ENCODE data around the gene CYP19A1.

Gene CYP19A1

DNA sequence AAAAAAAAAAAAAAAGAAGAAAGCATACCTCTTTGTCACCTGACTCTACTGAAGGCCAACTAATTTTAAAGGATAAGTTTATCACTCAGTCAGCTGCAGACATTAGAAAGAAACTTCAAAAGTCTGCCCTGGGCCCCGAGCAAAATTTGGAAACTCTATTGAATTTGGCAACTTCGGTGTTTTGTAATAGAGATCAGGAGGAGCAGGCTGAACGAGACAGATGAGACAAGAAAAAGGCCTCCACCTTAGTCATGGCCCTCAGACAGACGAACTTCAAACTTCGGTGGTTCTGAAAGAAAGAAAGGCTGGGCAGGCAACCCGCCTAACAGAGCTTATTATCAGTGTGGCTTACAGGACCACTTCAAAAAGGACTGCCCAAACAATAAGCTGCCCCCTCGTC lies 21.6 kb upstream of the CYP19A1 start:
- DNase-seq (ENCODE audit: low read depth in 2 of 2) = no peak

DNA sequence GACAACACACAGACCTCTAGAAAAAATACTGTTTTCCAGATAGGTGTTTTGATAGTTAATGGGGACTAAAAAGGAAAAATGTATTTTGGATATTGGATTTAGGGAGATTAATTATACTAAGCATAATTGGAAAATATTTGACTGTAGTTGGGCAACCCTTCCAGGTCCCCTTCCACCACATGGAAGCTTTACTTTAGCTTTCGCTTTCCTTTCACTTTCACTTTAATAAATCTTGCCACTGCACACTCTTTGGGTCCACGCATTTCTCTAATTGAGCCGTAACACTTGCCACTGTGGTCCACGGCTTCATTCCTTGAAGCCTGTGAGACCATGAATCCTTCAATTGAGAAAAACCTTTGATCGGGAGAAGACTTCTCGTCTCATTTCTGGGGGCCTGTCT lies 18.6 kb upstream of the CYP19A1 start:
- no peak for DNase-seq (ENCODE audit: low read depth in 2 of 2)

DNA sequence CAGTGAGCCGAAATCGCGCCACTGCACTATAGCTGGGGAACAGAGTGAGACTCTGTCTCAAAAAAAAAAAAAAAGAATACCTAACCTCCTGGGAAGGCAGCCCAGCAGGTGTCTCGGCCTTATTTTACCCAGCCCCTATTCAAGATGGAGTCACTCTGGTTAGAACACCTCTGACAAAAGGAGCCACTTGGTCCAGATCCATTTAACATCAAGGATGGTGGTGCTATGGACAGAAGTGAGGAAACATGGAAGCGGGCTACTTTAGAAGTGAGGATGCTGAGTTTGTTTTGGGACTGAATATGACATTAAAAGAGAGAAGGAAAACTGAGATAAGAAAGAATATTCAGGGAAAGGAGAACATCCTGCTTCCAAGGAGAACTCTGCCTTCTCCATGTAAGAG lies 17.8 kb upstream of the CYP19A1 start:
- no peak for DNase-seq (ENCODE audit: low read depth in 2 of 2)

DNA sequence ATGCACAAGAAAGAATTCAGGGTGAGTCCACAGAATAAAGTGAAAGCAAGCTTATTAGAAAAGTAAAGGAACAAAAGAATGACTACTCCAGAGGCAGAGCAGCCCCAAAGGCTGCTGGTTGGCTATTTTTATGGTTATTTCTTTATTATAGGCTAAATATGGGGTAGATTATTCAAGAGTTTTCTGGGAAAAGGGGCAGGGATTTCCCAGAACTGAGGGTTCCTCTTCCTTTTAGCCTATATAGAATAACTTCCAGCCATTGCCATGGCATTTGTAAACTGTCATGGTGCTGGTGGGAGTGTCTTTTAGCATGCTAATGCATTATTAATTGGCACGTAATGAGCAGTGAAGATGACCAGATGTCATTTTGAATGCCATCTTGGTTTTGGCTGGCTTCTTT lies 16.7 kb upstream of the CYP19A1 start:
- DNase-seq (ENCODE audit: low read depth in 2 of 2) = no peak

DNA sequence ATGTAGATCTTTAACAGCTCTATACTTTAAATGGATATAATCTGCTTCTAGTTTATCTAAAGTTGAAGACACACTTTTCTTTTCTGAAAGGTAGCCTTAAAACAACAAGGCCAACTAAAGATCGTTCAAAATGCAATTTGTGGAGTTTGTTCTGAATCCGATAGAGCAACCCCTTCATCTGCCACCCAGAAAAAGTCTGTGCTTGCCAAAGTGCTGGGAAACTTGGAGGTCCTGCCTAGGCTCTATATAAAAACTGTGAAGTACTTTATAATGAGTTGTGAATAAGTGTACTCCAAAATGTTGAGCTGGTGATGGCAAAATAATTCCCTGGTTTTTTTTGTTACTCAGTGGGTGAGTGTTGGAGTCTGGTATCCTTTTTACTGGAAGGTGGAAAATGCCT lies 15.6 kb upstream of the CYP19A1 start:
- DNase-seq (ENCODE audit: low read depth in 2 of 2) = no peak

DNA sequence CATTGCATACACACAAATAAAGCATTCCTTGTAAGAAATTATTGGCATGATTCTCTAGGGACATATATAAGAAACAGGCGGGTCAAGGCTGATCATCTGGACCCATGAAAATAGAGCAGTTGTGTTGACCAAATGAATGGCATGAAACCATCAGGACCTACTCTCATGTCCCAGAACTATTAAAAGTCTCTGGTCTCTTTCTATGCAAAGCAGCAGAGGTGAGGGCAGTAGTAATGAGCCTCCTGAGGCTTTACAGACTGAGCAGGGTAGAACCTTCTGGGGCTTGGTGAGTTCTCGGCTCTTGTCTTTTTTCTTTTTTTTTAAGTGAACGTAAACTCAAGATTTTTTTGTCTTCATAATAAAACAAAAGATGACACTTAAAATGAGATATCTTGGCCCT lies 12.3 kb upstream of the CYP19A1 start:
- DNase-seq (ENCODE audit: low read depth in 2 of 2) = no peak

DNA sequence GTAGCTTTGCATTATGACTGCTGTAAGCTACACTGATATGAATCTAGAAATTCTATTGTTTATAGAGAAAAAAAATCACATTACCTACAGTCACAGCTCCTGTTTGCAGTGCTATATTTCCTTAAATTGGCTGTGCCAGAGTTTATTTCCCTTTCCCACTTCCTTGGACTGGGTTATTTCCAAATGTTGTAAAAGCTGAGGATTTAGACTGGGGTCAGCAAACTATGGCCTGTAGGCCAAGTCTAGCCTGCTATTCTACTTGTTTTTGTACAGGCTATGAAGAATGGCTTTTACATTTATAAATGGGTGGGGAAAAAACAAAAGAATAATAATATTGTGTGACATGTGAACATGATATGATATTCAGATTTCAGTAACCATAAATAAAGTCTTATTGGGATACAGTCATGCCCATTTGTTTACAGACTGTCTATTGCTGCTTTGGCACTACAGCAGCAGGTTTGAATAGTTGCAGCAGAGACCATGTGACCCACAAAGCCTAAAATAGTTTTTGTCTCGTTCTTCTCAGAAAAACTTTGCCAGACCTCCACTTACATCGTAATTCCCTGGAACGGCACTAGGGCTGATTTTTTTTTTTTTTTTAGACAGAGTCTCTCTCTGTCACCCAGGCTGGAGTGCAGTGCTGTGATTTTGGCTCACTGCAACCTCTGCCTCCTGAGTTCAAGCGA lies 10.9 kb upstream of the CYP19A1 start:
- no peak for DNase-seq (ENCODE audit: low read depth in 2 of 2)

DNA sequence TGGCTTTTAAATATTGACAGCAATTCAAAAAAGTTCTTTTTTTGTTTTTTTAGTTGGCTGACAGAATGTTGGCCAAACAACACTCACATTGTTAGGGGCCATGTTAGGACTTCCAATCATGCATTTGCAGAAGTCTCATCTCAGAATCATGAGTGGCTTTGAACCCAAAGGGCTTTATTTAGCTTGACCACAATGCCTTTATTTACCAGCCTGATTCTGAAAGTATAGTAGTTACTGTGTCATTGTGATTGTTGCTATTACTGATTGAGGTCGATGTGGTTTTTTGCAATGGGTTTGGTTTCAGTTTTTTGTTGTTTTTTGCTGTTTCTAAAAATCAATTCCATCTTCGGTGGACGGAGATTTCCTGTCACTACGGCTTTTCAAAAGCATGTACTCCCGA lies 10.3 kb upstream of the CYP19A1 start:
- DNase-seq (ENCODE audit: low read depth in 2 of 2) = no peak

DNA sequence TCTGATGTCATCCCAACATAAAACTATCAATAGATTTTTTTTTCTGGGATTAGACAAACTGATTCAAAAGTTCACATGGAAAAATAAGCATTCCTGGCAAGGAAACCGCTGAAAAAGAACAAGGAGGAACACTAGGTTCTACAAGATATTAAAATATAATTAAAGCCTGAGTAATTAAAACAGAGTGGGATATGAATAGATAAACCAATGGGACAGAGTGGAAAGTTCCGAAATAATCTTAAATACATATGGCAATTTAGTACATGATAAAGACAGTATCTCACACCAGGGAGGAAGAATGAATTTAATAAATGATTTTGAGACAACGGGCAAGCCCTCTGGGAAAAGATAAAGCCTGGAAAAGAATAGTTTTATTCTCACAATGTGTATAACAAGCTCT lies 7.7 kb upstream of the CYP19A1 start:
- no peak for DNase-seq (ENCODE audit: low read depth in 2 of 2)

DNA sequence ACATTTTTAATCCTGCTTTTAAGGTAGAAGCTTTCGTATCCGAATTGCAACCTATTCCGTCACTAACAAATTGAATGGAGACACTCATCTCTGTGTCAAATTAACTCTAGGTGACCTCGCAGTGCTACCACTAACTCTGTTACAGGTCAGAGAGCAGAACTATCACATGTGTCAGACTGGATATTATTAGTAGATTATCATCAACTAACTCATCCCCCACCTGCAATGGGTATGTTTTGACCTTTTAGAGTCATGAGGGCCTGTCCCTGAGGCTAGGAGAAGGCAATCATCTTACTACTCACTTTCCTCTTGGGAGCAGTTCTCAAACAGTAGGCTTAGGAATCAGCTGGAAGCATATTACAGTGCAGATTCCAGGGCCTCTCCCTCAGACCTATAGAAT lies 5.1 kb upstream of the CYP19A1 start:
- DNase-seq (ENCODE audit: low read depth in 2 of 2) = no peak

DNA sequence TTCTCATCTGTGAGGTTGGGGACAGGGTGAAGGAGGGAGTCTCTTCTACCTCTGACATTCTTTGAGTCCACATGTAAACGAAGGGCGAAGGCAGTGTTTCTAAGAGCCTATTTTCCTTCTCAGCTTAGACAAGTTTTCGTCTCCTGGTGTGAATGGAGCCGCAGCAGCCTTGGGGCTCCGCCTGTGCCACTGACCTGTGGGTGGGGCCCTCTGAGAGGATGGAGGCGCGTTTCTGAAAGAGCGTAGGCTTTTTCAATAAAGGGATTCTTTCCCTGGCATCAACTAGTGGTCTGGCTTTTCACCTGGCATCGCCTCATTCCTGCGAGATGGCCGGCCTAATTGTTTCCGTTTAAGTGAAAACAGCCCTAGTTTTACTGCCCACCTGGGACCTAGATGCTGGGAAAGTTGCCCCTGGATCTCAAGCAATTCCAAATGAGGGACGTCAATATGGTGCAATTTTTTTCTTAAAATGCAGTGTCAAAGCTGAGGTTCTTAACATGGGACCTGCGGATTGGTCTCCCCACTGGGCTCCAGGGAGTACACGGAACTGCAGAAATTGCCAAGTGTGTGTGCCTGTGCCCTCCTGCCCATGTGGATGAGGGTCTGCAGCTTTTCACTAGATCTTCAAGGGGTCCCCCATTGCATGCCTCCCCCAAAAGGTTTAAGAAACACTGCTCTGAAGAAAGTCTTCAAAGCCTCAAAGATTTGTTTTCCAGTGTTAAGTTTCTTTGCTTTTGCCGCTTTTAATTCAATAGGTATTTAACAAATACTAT lies 4.0 kb upstream of the CYP19A1 start:
- DNase-seq (ENCODE audit: low read depth in 2 of 2) = no peak

DNA sequence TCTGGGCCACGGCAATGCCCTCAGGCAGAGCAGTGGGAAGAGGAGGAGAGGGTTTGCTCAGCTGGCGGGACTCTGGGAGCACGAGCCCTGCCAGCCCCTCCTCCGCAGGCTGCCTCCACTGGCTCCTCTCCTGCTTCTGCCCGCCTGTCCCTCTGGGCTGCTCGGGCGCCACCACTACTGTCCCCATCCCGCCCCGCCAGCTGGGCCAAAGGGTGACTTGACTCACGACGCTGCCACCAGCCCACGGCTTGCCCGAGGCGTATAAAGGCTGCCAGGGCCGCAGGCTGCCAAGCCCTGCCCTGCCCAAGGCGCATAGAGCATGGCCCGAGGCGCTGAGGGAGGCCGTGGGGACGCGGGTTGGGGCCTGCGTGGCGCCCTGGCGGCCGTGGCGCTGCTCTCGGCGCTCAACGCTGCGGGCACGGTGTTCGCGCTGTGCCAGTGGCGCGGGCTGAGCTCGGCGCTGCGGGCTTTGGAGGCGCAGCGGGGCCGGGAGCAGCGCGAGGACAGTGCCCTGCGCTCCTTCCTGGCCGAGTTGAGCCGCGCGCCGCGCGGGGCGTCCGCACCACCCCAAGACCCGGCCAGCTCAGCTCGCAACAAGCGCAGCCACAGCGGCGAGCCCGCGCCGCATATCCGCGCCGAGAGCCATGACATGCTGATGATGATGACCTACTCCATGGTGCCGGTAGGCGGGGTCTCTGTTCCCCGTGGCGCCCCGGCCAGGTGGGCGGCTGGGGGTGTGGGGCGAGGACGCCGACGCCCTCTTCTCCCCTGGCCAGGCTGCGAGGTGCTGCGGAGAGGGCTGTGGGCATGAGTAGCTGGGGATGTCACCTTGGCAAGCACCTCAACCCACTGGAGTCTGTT lies 3.2 kb upstream of the CYP19A1 start, which contains the start of gene GLDN:
GLDN (plus strand) TSS at position 290 of the 861 bp plus-strand sequence; CDS start at position 320, 30 bp downstream.
- no peak for DNase-seq (ENCODE audit: low read depth in 2 of 2)

DNA sequence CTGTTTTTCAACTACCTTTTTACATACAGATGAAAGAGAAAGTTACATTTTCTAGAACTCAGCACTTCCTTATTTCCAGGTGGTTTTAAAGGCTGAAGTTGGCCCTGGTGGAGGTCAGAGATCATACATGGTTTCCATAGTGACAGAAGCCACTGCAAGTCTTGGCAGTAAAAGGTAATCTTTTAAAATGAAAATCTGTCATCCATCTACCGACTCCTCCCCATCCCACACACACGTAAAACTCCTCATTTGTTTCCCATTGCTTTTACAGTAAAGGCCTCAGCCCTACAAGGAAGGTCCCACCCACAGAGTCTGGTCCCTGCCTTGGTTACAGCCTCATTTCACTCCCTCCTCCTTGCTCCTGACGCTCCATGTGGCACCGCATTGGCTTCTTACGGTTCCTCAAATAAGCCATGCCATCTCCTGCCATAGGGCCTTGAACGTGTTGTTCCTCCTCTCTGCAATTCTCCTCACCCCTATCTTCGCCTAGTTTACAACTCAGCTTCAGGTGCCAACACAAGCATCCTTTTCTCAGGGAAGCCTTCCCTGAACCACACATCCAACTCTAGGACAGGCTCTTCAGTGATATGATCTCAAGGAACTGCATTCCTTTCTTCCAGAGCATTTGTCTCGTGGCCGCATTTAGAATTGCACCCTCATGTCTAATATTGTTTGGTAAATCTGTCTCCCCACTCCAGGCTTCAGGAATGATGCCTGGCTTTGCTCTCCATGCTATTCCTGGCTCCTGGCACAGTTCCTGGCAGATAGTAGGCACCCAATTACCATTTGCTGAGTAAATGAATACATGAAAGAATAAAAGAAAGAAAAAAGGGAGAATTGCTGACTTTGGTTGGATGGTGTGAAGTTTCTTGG lies 2.6 kb downstream of the CYP19A1 start:
- no peak for DNase-seq (ENCODE audit: low read depth in 2 of 2)

DNA sequence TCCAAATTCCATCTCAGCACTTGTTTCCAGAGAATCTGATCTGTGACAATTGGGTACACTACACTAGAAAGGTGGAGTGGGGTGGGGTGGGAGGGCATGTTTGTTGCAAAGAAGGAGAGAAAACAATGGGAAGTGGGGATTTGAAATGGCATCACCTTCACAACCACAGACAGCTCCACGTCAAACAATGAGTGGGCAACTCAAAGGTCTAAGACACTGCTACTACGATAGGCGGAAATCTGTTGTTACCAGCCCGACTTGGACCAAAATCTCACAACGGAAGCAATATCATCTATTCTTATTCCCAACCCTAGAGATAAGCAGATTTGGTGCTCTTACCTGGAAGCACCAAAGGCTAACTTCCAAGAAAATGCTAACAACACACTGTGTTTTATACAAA lies 3.3 kb downstream of the CYP19A1 start:
- DNase-seq (ENCODE audit: low read depth in 2 of 2) = no peak

DNA sequence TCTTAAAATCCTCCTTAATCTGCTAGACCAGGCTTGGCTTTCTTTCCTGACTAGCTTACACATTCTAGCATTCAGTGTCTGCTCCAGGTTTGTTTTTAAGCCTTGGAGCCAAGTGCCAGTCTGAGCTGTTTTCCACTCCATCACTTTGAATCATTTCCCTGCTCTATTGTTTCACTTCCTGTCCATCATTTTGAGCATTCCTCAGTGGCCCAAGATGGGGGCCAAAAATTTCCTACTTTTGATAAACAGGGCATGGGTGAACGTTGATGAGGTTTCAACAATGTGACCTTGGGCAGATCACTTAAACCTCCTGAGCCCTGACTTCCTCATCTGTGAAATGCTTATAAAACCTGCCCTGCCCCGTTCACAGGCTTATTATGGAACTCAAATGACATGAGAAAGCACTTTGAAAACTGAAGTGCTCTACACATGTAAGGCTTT lies 4.4 kb downstream of the CYP19A1 start:
- no peak for DNase-seq (ENCODE audit: low read depth in 2 of 2)

DNA sequence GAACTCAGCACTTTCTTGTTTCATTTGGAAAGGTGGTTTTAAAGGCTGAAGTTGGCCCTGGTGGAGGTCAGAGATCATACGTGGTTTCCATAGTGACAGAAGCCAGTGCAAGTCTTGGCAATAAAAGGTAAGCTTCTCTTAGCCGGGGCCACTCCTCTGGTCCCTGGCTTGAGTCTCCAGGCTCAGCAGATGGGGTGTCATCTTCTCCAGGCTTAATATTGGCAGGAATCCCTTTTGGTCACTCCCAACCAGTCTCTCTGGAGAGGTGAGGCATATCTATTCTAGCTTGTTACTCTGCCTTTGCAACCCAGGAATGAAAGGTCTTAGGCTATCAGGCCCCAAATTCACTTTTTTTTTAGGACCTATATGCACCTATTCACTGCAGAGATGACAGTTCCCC lies 4.8 kb downstream of the CYP19A1 start:
- DNase-seq (ENCODE audit: low read depth in 2 of 2) = no peak

DNA sequence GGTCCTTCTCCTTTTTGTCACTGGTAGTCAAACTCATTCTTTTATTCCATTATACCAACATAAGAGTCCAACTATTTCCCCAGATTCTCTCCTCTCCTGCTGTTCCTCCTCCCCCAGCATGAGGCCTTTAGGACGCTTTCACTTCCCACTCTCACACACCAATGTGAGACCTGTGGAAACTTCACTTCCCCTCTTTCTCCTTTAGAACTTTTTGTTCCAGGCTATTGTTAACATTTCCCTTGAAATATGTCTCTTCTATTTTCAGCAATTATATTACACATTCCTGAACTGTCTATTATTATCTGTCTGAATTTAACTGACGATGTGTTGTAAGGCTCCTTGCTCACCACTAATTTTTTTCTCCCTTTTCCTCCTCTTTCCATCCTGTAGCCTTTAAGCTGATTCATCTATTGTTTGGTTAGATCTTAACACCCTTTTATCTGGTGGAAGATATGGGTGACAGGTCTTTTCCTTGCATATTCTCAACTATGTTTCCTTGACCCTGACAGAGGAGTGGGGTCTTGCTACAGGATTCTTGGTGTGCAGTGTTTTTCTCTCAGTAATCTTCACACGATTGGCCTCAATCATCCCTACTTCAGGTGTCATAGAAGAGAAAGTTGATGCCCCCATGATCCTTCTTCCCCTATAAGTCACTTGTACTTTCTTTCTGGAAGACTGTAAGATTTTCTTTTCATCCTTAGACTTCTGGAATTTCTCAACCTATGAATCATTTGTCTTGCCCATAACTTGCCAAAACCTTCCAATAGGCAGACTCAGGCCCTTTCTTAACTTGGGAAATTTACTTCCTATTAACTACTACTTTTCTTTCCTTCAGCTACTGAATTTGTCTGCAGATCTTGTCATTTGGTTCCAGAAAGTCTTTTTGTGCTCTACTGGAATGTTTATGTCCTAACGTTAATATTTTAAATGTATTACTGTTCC lies 5.9 kb downstream of the CYP19A1 start:
- no peak for DNase-seq (ENCODE audit: low read depth in 2 of 2)

DNA sequence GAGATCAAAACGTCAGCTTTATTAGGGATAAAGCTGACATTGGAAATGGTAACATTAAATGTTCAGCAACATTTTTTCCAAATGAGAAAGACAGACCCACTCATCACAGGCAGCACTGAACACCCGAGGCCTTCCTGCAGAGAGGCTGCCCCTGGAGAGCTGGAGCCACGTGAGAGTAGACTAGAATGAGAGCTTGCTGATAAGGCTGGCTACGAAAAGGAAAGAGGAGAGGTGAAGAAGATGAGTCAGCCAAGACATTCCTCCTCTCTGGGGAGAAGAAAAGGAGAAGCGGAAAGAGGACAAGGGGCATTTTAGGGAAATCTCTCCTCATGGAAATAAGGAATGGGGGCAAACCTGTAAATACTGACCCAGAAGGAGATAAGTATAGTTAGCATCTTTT lies 7.3 kb downstream of the CYP19A1 start:
- no peak for DNase-seq (ENCODE audit: low read depth in 2 of 2)

DNA sequence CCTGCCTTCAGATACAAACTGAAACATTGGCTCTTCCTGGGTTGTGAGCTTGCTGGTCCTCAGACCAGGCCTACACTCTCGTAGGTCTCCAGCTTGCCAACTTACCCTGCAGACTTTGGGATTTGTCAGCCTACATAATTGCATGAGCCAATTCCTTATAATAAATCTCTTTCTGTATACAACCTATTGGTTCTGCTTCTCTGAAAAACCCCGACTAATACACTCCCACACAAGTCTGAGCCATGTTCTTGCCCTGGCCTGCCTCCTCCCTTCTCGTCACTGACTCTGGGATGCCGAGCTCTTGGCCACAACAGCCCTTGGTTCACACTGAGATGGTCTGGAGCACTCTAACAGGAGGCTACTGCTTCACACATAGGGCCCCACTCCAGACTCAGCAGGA lies 9.5 kb downstream of the CYP19A1 start:
- DNase-seq (ENCODE audit: low read depth in 2 of 2) = no peak

DNA sequence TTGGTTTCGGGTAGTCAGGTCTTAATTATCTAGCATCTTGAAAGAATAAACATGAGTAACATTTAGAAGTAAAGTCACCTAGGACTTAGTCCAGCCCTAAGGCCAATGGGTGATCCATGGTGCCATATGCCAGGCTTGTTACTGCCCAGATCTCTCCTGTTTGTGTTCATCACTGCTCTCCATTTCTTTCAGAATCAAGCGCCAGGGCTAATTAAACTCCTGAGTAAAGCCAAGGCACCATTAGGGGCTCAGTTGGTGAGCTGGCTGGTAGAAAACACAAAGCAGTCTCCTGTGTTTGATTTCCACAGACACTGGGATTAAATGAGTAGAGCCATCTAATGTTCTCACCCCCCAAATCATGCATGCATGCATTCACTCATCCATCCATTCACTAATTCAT lies 11.3 kb downstream of the CYP19A1 start:
- no peak for DNase-seq (ENCODE audit: low read depth in 2 of 2)

All from stimulated activated CD4-positive, alpha-beta T cell treated with anti-CD3 and anti-CD28 coated beads, Interleukin-12 subunit alpha, Interleukin-12 subunit beta, amount 100 ng/mL, for 24 hours (primary cell).